Stimulated activated CD4-positive, alpha-beta T cell treated with anti-CD3 and anti-CD28 coated beads, Interleukin-1b, Interleukin-23, amount 100 ng/mL, for 48 hours (primary cell): Measurements from ENCODE around the gene PXN.
A peak's percentile ranks its signal among the peaks of the same experiment; 100 is the strongest.
"Not testable (repeated sequence)": the region's sequence is repeated elsewhere in the genome, so short reads cannot be mapped to it uniquely, and the experiment has no call there.

ENCODE experiments used
- DNase-seq: peaks from one replicate; pipeline ENCODE4 v3.0.0-alpha.2; 2020

The PXN gene

DNA sequence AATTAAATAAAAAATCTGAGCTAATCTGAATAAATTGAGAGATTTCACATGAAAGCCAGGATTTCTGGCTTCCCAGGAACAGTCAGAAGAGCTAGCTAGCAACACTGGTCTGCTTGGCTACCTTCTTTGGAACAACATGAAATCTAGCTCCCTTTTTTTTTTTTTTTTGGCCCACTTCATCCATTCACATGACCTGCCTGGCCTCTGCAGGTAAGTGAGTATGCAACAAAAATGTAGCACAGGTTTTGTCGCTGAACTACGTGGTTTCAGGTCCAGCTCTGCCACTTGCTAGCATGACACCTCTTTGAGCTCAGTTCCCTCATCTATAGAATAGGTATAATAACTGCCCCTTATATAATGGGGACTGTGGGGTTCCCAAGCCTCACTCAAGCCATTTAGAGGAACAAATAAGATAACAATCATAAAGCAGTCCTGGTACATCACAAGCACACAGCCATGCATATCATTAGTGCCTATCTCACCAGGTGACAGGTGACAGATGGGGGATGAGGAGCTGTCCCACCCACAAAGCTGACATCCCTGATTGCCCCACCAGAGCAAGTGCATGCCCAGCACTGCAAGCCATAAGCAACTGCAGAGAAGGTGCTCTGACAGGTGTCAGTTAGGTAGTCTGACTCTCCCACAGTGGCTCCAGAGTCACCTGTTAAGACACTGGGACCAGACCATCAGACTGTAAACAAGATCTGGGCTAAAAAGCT, 25.6 kb downstream of the PXN start:
- no peak for DNase-seq

- DNase-seq, result no peak
These were observed 26.6 kb downstream of the PXN start for GRCh38 chr12:120238839-120239445.

DNA sequence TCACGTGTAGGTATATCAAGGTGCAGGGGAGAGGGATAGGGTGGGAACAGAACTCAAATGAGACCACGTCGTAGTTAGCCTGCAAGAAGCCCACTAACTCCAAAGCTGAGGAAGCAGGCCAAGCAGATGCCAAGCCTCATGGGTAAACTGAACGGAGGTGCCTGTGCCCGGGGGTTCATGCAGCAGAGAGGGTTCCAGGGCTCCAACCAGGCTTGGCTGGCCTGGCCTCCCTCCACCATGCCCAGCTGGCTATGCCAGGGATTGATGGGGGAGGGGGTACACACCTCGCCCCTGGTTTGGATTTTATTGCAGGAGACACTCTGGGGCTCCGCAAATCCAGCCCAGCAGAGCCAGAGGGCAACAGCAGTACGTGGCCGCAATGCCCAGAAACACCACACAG, 27.3 kb downstream of the PXN start:
- DNase-seq, result no peak

- no peak for DNase-seq
These were observed 28.0 kb downstream of the PXN start for GRCh38 chr12:120237360-120238171.

DNA sequence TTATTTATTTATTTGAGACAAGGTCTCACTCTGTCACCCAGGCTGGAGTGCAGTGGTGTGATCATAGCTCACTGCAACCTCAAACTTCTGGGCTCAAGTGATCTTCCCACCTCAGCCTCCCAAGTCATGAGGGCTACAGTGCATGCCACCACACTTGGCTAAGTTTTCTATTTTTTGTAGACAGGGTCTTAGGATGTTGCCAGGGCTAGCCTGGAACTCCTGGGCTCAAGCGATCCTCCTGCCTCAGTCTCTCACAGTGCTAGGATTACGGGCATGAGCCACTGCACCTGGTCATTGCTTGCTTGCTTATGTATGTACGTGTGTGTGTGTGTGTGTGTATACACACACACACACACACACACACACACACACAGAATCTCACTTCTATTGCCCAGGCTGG, 28.7 kb downstream of the PXN start:
- not testable (repeated sequence) for DNase-seq

GRCh38 chr12:120235369-120236323, 29.9 kb downstream of the PXN start:
- no peak for DNase-seq

DNA sequence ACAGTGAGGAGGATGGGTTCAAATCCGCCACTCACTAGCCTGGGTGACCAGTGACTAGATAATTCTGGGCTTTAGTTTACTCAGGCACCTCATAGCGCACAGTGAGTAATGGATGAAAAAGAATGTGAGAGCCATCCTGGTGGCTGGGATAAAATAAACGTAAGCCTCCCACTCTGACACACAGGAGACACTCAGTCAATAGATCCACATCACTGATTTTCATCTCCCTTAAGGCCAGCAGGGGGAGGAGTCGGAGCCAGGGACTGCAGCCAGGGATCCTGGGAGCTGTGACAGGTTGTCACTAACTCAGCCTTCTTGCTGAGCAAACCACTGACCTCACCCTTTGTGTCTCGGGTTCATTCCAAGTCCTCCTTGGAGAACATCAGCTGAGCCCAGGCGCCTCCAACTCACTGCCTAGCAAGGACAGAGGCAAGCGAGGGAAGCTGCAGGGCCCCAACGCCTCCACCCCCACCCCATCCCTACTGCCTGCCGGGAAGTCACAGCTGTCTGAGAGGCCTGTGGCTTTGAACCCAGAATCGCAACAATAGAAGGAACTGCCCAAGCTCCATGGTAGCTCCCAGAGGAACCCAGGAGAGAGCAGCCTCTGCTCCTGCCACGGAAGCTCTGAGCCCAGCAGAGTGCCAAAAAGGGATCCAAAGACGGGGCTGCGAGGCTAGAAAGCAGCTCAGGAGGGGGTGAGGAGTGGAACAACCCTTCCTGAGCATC, 30.7 kb downstream of the PXN start:
- DNase-seq, result no peak

- peak; percentile 91 for DNase-seq
These were observed 34.1 kb downstream of the PXN start for GRCh38 chr12:120231316-120232011.

GRCh38 chr12:120230974-120231315, 34.6 kb downstream of the PXN start:
- no peak for DNase-seq

- DNase-seq, result no peak
These were observed 35.1 kb downstream of the PXN start for GRCh38 chr12:120230326-120230973.

GRCh38 chr12:120229487-120230325, 35.8 kb downstream of the PXN start:
- DNase-seq, result no peak

- DNase-seq, result no peak
These were observed 36.5 kb downstream of the PXN start for GRCh38 chr12:120229071-120229486.

DNA sequence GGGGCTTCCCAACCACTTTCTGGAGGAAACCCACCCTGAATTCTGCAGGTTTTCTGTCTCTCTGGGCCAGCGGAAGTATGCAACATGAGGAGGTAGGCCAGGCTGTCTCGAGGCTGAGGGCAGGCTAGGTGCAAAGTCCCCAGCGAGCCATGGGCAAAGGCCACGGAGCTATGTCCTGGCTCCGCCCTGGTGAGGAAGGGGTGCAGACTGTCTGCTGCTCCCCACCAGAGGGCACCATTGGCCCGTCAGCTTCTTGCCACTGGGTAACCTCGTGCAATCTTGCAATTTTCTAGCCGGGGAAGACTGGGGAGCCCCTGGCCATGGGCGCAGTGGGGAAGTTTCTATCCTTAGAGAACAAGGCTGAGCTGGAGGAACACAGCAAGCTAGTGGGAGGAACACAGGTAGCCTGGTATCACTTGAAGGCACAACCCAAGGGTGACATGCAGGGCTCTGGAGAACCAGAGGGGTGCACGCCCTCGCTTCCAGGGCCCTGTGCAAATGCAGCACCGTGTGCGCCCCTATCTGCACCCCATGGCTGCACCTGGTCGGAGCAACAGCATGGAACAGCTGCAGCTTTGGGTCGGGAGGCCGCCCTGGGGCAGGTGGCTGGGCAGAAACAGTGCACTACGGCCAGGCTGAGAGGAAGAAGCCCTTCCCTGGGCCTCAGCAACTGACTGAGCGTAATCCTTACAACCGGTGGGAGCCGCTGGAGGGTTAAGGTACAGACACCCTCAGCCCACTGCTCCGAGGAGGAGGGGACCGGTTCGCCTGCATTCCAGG, 37.0 kb downstream of the PXN start:
- DNase-seq, result peak; percentile 88

DNA sequence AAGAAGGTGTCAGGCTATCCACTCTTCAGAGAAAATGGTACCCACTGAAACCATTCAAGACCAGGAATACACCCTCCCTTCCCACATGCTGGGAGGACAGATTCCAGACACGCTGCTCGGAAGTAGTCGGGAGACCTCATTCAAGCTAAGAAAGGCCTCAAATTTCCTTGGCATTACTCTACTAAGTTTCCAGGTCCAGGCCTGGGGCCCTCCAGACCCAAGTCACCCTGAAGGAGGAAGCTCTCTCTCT, 37.6 kb downstream of the PXN start:
- DNase-seq, result no peak

- DNase-seq, result no peak
These were observed 38.1 kb downstream of the PXN start for GRCh38 chr12:120227233-120228040.

GRCh38 chr12:120225852-120226640, 39.5 kb downstream of the PXN start:
- DNase-seq, result no peak

- DNase-seq, result no peak
These were observed 40.4 kb downstream of the PXN start for GRCh38 chr12:120225200-120225558.
